CD14-positive monocyte (primary cell): ENCODE results near the gene MED8. TPM values are rescaled to one million over a fixed set of nuclear protein-coding genes. Genes with fewer than 3 reads are reported as not detected.

Experiments used
- DNase-seq, 3 donors: peaks; one replicate each; pipeline ENCODE4 v3.0.0-alpha.2; 2011 to 2022
- H2AFZ ChIP-seq: 2 replicates; pipeline ENCODE4 v1.6.0; 2012; ENCODE audit warnings: mild to moderate bottlenecking, low read depth, low read length, inconsistent platforms; ENCODE audit not compliant: insufficient read depth, poor library complexity, severe bottlenecking
- H3K27ac ChIP-seq, 2 donors: 1 replicate in 1 of 2; 2 replicates in 1 of 2; pipeline ENCODE4 v1.5.1; 2012 to 2013; ENCODE audit warnings: low read length in 2 of 2, control low read depth in 1 of 2, inconsistent platforms in 1 of 2, low read depth in 1 of 2, mild to moderate bottlenecking in 1 of 2
- H3K27me3 ChIP-seq, 2 donors: one replicate each; pipeline versions ENCODE4 v1.6.0 to v1.6.1; 2011 to 2013; ENCODE audit warnings: low read length in 2 of 2; ENCODE audit not compliant: control insufficient read depth in 2 of 2, insufficient read depth in 2 of 2
- H3K36me3 ChIP-seq, 2 donors: replicated peaks in 1 of 2; 1 replicate in 1 of 2; 2 replicates in 1 of 2; pipeline versions ENCODE4 v1.5.1 to v1.6.1; 2012 to 2013; ENCODE audit warnings: low read length in 2 of 2, control low read depth in 1 of 2, inconsistent platforms in 1 of 2, mild to moderate bottlenecking in 1 of 2; ENCODE audit not compliant: insufficient read depth in 2 of 2, control insufficient read depth in 1 of 2
- H3K4me1 ChIP-seq, 2 donors: 1 replicate in 1 of 2; 2 replicates in 1 of 2; pipeline versions ENCODE4 v1.5.1 to v1.6.1; 2012 to 2013; ENCODE audit warnings: low read length in 2 of 2, control low read depth in 1 of 2, inconsistent platforms in 1 of 2, mild to moderate bottlenecking in 1 of 2, moderate library complexity in 1 of 2; ENCODE audit not compliant: insufficient read depth in 2 of 2, control insufficient read depth in 1 of 2
- H3K4me2 ChIP-seq: replicated peaks from 2 replicates; pipeline ENCODE3; 2012; ENCODE audit warnings: low read length, moderate library complexity, mild to moderate bottlenecking; ENCODE audit not compliant: poor library complexity, severe bottlenecking; ENCODE audit errors: extremely low read depth
- H3K4me3 ChIP-seq, 3 experiments: fragments of 200-600 bp in 1 of 3; sonication (generic) in 1 of 3; replicated peaks in 1 of 3; 1 replicate in 2 of 3; 2 replicates in 1 of 3; pipeline ENCODE4 v1.5.1; 2011 to 2013; ENCODE audit warnings: low read length in 3 of 3, mild to moderate bottlenecking in 3 of 3, control low read depth in 2 of 3, low read depth in 2 of 3, inconsistent platforms in 1 of 3, moderate library complexity in 1 of 3
- H3K79me2 ChIP-seq: 2 replicates; pipeline ENCODE4 v1.6.0; 2012; ENCODE audit warnings: mild to moderate bottlenecking, control low read depth, inconsistent platforms, low read length, moderate library complexity; ENCODE audit not compliant: insufficient read depth
- H3K9ac ChIP-seq: 2 replicates; pipeline ENCODE4 v1.6.0; 2017; ENCODE audit warnings: low read length, mild to moderate bottlenecking; ENCODE audit not compliant: insufficient read depth, poor library complexity, severe bottlenecking
- H3K9me3 ChIP-seq, 2 donors: replicated peaks in 1 of 2; 1 replicate in 1 of 2; 2 replicates in 1 of 2; pipeline versions ENCODE4 v1.5.1 to v1.6.1; 2012 to 2013; ENCODE audit warnings: low read length in 2 of 2, control low read depth in 1 of 2; ENCODE audit not compliant: control insufficient read depth in 1 of 2, insufficient read depth in 1 of 2
- H4K20me1 ChIP-seq: 2 replicates; pipeline ENCODE4 v1.6.0; 2012; ENCODE audit warnings: mild to moderate bottlenecking, low read length, control low read depth, moderate library complexity; ENCODE audit not compliant: insufficient read depth
- H3K27ac Mint-ChIP-seq, 7 donors: one replicate each; pipeline ENCODE4 v1.8.0; 2020; ENCODE audit warnings: mild to moderate bottlenecking in 7 of 7, mixed read lengths in 7 of 7, moderate library complexity in 6 of 7, inconsistent platforms in 2 of 7
- H3K27me3 Mint-ChIP-seq, 3 donors: one replicate each; pipeline ENCODE4 v1.8.0; 2021 to 2022; ENCODE audit warnings: low read depth in 3 of 3, mild to moderate bottlenecking in 3 of 3, mixed read lengths in 3 of 3, moderate library complexity in 3 of 3, inconsistent platforms in 1 of 3
- H3K36me3 Mint-ChIP-seq, 2 donors: one replicate each; pipeline ENCODE4 v1.8.0; 2020; ENCODE audit warnings: mixed read lengths in 2 of 2, inconsistent platforms in 1 of 2, mild to moderate bottlenecking in 1 of 2
- H3K4me1 Mint-ChIP-seq: one replicate; pipeline ENCODE4 v1.8.0; 2020; ENCODE audit warnings: mild to moderate bottlenecking, mixed read lengths
- H3K4me3 Mint-ChIP-seq, 2 donors: one replicate each; pipeline ENCODE4 v1.8.0; 2020; ENCODE audit warnings: mild to moderate bottlenecking in 2 of 2, mixed read lengths in 2 of 2, moderate library complexity in 1 of 2
- H3K9me3 Mint-ChIP-seq, 7 donors: one replicate each; pipeline ENCODE4 v1.8.0; 2020 to 2022; ENCODE audit warnings: mixed read lengths in 7 of 7, mild to moderate bottlenecking in 6 of 7, moderate library complexity in 6 of 7, inconsistent platforms in 2 of 7
- WGBS: methylation state at CpG from one replicate; pipeline ENCODE4 v1.1.5; 2013; ENCODE audit warnings: missing lambda C conversion rate; ENCODE audit not compliant: insufficient coverage; 5-methylcytosine and 5-hydroxymethylcytosine counted together
- intact Hi-C, 2 donors: fragments of 100-400 bp; cut with micrococcal nuclease; formaldehyde crosslinking; loops; one replicate each; pipeline versions ENCODE4 v1.15.0 to v1.15.1; 2023
- polyA plus RNA-seq, 3 donors: library from polyadenylated mRNA; depleted of rRNA in 1 of 3; unstranded in 2 of 3; stranded (reverse) in 1 of 3; fragments of 300-500 nt in 2 of 3; fragments of >200 nt in 1 of 3; fragmentation: Illumina TruSeq in 2 of 3; gene quantifications; 1 replicate in 2 of 3; 2 replicates in 1 of 3; pipeline ENCODE4 v1.2.3, GENCODE V29; 2012 to 2021
- TF ChIP-seq, protein P1 (sequence below): fragments of 200-600 bp; IDR thresholded peaks from one replicate; pipeline ENCODE4 v1.8.0; 2022; ENCODE audit warnings: antibody characterized with exemption, mild to moderate bottlenecking

MED8 gene
- polyA plus RNA-seq, 3 donors: 16.6 to 41.8 (median 40.7) TPM

GRCh38 chr1:43388613-43389012, 987 bp downstream of the MED8 start:
- H3K4me1 Mint-ChIP-seq: peaks cover 26% of the 10 kb centered on the region
- Histone ChIP-seq H3K9ac (peak overlapping the region; percentile 9), H3K27ac (peak overlapping the region in 1 of 2 donors; percentile 88)

GRCh38 chr1:43387976-43388599, 1.5 kb downstream of the MED8 start:
- TF ChIP-seq, protein P1, sequence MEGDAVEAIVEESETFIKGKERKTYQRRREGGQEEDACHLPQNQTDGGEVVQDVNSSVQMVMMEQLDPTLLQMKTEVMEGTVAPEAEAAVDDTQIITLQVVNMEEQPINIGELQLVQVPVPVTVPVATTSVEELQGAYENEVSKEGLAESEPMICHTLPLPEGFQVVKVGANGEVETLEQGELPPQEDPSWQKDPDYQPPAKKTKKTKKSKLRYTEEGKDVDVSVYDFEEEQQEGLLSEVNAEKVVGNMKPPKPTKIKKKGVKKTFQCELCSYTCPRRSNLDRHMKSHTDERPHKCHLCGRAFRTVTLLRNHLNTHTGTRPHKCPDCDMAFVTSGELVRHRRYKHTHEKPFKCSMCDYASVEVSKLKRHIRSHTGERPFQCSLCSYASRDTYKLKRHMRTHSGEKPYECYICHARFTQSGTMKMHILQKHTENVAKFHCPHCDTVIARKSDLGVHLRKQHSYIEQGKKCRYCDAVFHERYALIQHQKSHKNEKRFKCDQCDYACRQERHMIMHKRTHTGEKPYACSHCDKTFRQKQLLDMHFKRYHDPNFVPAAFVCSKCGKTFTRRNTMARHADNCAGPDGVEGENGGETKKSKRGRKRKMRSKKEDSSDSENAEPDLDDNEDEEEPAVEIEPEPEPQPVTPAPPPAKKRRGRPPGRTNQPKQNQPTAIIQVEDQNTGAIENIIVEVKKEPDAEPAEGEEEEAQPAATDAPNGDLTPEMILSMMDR: no peak
- no peaks in the 10 kb centered on the region for H3K27me3 Mint-ChIP-seq
- H3K9me3 ChIP-seq: no peaks in the 10 kb centered on the region
- DNase-seq: no peak
- peaks cover 56% of the 10 kb centered on the region for H3K79me2 ChIP-seq
- H3K9ac ChIP-seq: peak overlapping the region; percentile 9
- H3K4me1 Mint-ChIP-seq: peaks cover 28% of the 10 kb centered on the region
- intact Hi-C loops: loop anchor here (2.0 to 10.0 kb wide), 4 partner anchors 19 to 257 kb away; partner anchors contain the start of gene ELOVL1 (in 1 of the 2)
- peaks cover 48 to 51% of the 10 kb centered on the region in 2 donors for H3K36me3 Mint-ChIP-seq
- peaks cover 18 to 30% of the 10 kb centered on the region in 2 donors for H3K4me1 ChIP-seq
- H4K20me1 ChIP-seq: peaks cover 16% of the 10 kb centered on the region
- peak overlapping the region in 1 of 2 donors; percentile 88 for H3K27ac ChIP-seq
- H3K36me3 ChIP-seq: peaks cover 49 to 53% of the 10 kb centered on the region in 2 donors
- 89% methylated on average over 2 of the region's 4 CpGs for WGBS
- no peak overlapping the region for H2AFZ ChIP-seq
- no peak overlapping the region for H3K4me3 ChIP-seq
- H3K9me3 Mint-ChIP-seq: peaks cover 0 to 1% (median 0%) of the 10 kb centered on the region in 7 donors
- H3K27ac Mint-ChIP-seq: peak overlapping the region in 5 of 7 donors; percentile 28 to 100 (median 76)
- H3K4me3 Mint-ChIP-seq: no peak overlapping the region
- no peaks in the 10 kb centered on the region for H3K27me3 ChIP-seq
- no peak overlapping the region for H3K4me2 ChIP-seq

More at GRCh38 chr1:43388613-43389012, 987 bp downstream of the MED8 start:
- peaks cover 61% of the 10 kb centered on the region for H3K79me2 ChIP-seq
- Mint-ChIP-seq H3K36me3 (peaks cover 45% of the 10 kb centered on the region in 2 donors), H3K27me3 (no peaks in the 10 kb centered on the region), H3K27ac (peak overlapping the region in 6 of 7 donors; percentile 43 to 100 (median 97)), H3K9me3 (peaks cover 0 to 1% (median 0%) of the 10 kb centered on the region in 7 donors), H3K4me3 (peak overlapping the region; percentile 100)
- DNase-seq: no peak
- no peaks in the 10 kb centered on the region for H3K27me3 ChIP-seq
- no peak overlapping the region for H2AFZ ChIP-seq
- intact Hi-C loops: loop anchor here (2.0 to 10.0 kb wide), 4 partner anchors 20 to 256 kb away; partner anchors contain the start of gene ELOVL1 (in 1 of the 2)
- no peaks in the 10 kb centered on the region for H3K9me3 ChIP-seq
- H3K4me3 ChIP-seq: peak overlapping the region in 1 of 3 experiments; percentile 94
- H3K4me2 ChIP-seq: peak overlapping the region; percentile 87
- H4K20me1 ChIP-seq: peaks cover 21% of the 10 kb centered on the region
- 51% methylated on average over 3 of the region's 3 CpGs for WGBS
- H3K4me1 ChIP-seq: peaks cover 18 to 30% of the 10 kb centered on the region in 2 donors
- peaks cover 44 to 53% of the 10 kb centered on the region in 2 donors for H3K36me3 ChIP-seq
- TF ChIP-seq, protein P1: no peak
